Measurements from ENCODE around the gene GJD3. TPM values are rescaled to one million over a fixed set of nuclear protein-coding genes. Genes with fewer than 3 reads are reported as not detected.
A peak's percentile ranks its signal among the peaks of the same experiment; 100 is the strongest.

GJD3 gene
- total RNA-seq, 4 donors from 2014 or later: not detected

GRCh38 chr17:40326832-40327199, 37.7 kb downstream of the GJD3 start:
- Histone ChIP-seq H3K27me3 (no peaks in the 10 kb centered on the region), H3K9me3 (no peaks in the 10 kb centered on the region), H3K36me3 (no peaks in the 10 kb centered on the region), H3K4me1 (peaks cover 6 to 100% (median 94%) of the 10 kb centered on the region in 4 donors), H3K27ac (peak overlapping the region; percentile 53 to 99 (median 88)), H3K4me3 (no peak overlapping the region)
- 10 to 40% methylated on average over 1 of the region's 1 CpG for WGBS, 2 donors
- DNase-seq (ENCODE audit: low spot score in 2 of 2): peak in 1 of 2 donors; percentile 63
- TF ChIP-seq EP300 (IDR thresholded peaks at IDR 0.05) (no peak), POLR2A (IDR thresholded peaks at IDR 0.05) (no peak)

DNA sequence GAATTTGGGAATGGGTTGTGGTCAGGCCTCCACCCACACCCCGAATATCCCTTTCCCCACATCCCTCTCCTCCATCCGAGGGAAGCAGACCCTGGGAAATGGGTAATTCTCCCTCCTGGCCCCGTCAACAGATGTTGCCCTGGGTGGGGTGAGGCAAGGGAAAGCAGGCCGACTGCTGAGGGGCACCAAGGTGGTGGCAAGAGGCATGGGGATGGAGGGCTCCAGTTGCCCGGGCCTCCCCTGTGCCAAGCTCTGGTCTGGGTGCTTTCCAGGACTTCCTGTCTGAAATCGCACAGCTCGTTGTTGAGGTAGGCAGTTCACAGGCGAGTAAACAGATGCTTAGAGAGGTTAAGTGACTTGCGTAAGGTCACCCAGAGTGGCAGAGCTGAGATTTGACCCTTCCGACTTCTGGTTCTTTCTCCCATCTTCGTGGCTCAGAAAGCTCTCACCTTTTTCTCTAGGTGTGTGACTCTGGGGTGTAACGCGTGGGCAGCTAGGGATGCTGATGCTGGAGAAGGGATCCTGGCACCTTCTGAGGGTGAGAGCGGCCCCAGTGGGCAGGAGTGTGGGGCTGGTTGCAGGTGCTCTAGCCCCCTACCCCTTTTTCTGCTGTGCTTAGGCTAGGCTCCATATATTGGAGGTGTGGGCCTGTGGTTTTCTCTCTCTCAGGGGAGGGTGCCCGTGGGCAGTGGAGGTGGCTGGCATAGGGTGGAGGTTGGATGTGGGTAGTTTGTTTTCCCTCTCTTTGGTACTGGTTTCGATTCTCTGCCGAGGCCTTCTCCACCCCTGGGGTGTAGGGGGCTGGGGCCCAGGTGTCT, 38.3 kb downstream of the GJD3 start:
- Histone ChIP-seq H3K4me3 (no peak overlapping the region), H3K27ac (peak overlapping the region; percentile 53 to 99 (median 88)), H3K9me3 (no peaks in the 10 kb centered on the region), H3K36me3 (no peaks in the 10 kb centered on the region), H3K4me1 (peaks cover 6 to 100% (median 93%) of the 10 kb centered on the region in 4 donors), H3K27me3 (no peaks in the 10 kb centered on the region)
- DNase-seq (ENCODE audit: low spot score in 2 of 2): no peak
- TF ChIP-seq POLR2A (IDR thresholded peaks at IDR 0.05) (no peak), EP300 (IDR thresholded peaks at IDR 0.05) (no peak), CTCF (IDR thresholded peaks at IDR 0.05) (no peak)
- WGBS, 2 donors: 47 to 58% methylated on average over 15 of the region's 17 CpGs

- peak overlapping the region in 3 of 4 donors; percentile 86 to 99 (median 90) for H3K27ac ChIP-seq
- H3K4me1 ChIP-seq: peaks cover 5 to 100% (median 93%) of the 10 kb centered on the region in 4 donors
- H3K27me3 ChIP-seq: no peaks in the 10 kb centered on the region
Measured at GRCh38 chr17:40325156-40326013, 39.2 kb downstream of the GJD3 start.

DNA sequence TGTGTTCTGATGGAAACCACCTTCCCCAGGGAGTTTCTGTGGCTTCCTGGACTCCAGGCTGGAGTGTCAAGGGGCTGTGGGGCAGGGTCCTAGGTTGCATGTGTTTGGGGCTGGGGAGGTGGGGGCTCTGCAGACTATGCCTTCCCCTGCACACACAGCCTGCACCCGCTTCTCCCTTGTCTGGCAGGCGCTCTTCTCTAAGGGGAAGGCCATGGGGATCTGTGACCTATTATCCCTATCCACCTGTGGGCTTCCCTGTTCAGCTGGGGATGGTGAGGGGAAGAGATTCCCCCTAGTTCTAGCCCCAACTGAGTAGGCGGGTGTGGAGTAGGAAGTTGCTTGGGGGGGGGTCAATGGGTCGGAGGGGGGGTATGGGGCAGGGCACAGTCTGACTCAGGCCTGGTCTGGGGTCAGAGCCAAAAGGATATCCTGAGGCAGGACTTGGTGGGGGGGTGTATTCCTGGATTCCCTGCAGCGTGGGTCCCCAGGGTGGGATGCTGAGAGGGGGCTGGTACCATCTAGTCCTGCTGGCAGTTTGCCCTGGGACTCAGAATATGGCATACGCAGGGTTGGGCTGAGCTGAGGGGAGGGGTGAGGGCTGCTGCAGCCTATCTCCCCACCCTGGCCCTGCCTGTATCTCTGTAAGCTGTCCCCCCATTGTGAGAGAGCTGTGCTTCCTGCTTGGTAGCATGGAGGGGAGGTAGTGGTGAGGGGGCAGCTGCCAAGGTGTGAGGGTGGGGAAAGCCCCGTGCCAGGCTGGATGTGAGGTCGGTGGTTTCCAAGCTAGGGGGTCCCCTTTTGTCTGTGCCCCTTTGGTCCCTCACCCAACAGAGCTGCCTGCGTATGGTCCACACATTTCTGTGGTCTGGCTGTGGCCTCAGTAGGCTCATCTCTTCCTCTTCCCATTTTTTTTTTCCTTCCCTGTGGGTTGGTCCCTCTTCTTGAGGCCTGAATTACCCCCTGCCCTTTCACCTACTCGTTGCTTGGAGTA, 40.9 kb downstream of the GJD3 start:
- Histone ChIP-seq H3K27me3 (no peaks in the 10 kb centered on the region), H3K4me3 (peak overlapping the region in 2 of 4 donors; percentile 51 to 99), H3K4me1 (peaks cover 3 to 100% (median 95%) of the 10 kb centered on the region in 4 donors), H3K9me3 (no peaks in the 10 kb centered on the region), H3K36me3 (no peaks in the 10 kb centered on the region), H3K27ac (peak overlapping the region; percentile 55 to 99 (median 90))
- TF ChIP-seq EP300 (IDR thresholded peaks at IDR 0.05) (no peak), POLR2A (IDR thresholded peaks at IDR 0.05) (no peak)
- 24 to 25% methylated on average over 9 of the region's 10 CpGs for WGBS, 2 donors
- DNase-seq (ENCODE audit: low spot score in 2 of 2): peak in 1 of 2 donors; percentile 71

More at GRCh38 chr17:40325156-40326013, 39.2 kb downstream of the GJD3 start:
- TF ChIP-seq CTCF (IDR thresholded peaks at IDR 0.05): no peak
- no peak for TF ChIP-seq POLR2A (IDR thresholded peaks at IDR 0.05)
- no peak for TF ChIP-seq EP300 (IDR thresholded peaks at IDR 0.05)
- Histone ChIP-seq H3K4me3 (no peak overlapping the region), H3K36me3 (no peaks in the 10 kb centered on the region), H3K9me3 (no peaks in the 10 kb centered on the region)
- no peak for DNase-seq (ENCODE audit: low spot score in 2 of 2)
- WGBS, 2 donors: 73 to 77% methylated on average over 13 of the region's 13 CpGs

GRCh38 chr17:40322358-40323315, 41.9 kb downstream of the GJD3 start:
- H3K4me1 ChIP-seq: peaks cover 2 to 94% (median 90%) of the 10 kb centered on the region in 4 donors
- peak overlapping the region; percentile 55 to 99 (median 90) for H3K27ac ChIP-seq
- H3K36me3 ChIP-seq: no peaks in the 10 kb centered on the region
- H3K4me3 ChIP-seq: peak overlapping the region in 3 of 4 donors; percentile 33 to 99 (median 51)
- peak in 1 of 2 donors; percentile 75 for DNase-seq (ENCODE audit: low spot score in 2 of 2)
- no peaks in the 10 kb centered on the region for H3K9me3 ChIP-seq
- no peaks in the 10 kb centered on the region for H3K27me3 ChIP-seq
- WGBS, 2 donors: 13 to 19% methylated on average over 18 to 19 of the region's 19 CpGs
- TF ChIP-seq EP300 (IDR thresholded peaks at IDR 0.05) (peak in 1 of 2 donors; percentile 81), POLR2A (IDR thresholded peaks at IDR 0.05) (no peak)

All from tibial nerve (tissue), 4 donors.